A673 (cell line): Measurements from ENCODE around the gene TICAM2.

Experiments used
- CTCF ChIP-seq: fragments of 300-800, 200-600 bp; sonication (generic); conservative IDR thresholded peaks from 2 replicates; pipeline ENCODE4 v1.5.1; 2017; ENCODE audit warnings: low read depth, mild to moderate bottlenecking, antibody characterized with exemption, low read length, moderate library complexity, mixed read lengths
- EZH2 ChIP-seq: fragments of 200-600 bp; sonication (generic); IDR thresholded peaks from 2 replicates; pipeline ENCODE4 v1.6.1; 2017; ENCODE audit warnings: borderline replicate concordance, low read depth, mild to moderate bottlenecking, mixed read lengths, antibody characterized with exemption, low read length; ENCODE audit not compliant: poor library complexity, severe bottlenecking

DNA sequence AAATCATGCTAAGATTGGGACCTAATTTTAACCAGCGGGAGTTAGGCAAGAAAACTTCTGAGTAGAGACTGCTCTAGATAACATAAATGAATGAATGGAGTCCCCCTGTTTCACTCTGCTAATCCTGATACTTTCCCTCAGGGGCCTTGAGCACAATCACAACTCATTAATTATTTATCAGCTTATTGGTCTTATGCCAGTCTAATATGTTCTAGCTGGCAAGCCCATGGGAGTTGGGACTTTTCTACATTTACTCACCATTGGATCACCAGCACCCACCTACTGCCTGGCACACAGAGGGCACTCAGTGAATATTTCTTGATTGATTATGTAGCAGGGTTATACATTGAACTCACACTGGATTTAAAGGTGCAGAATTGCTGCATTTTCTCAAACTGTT is 37.1 kb upstream of the TICAM2 start:
- TF ChIP-seq CTCF (no peak), EZH2 (no peak)
